ENCODE data around the gene CSF3R. TPM values are rescaled to one million over a fixed set of nuclear protein-coding genes. Genes with fewer than 3 reads are reported as not detected.

The CSF3R gene
- total and polyA plus RNA-seq, 2 donors (not counting 1 experiment from before 2014, with no cell fraction given): 0.30 to 6.3 TPM

- Mint-ChIP-seq H3K4me1 (peaks cover 17% of the 10 kb centered on the region), H3K27me3 (no peaks in the 10 kb centered on the region), H3K9me3 (ENCODE audit: insufficient read depth) (no peaks in the 10 kb centered on the region), H3K4me3 (no peak overlapping the region), H3K27ac (no peak overlapping the region)
- no peak for ATAC-seq (ENCODE audit: low read depth)
- H3K9me3 ChIP-seq (ENCODE audit: control extremely low read depth in 1 of 3, control insufficient read depth in 2 of 3, insufficient read depth in 1 of 3, low read length in 2 of 3): no peaks in the 10 kb centered on the region
- H3K9ac ChIP-seq (ENCODE audit: low read length): no peak overlapping the region
- no peaks in the 10 kb centered on the region for H4K20me1 ChIP-seq (ENCODE audit: control insufficient read depth, insufficient read depth, low read length, poor library complexity, severe bottlenecking)
- H2AFZ ChIP-seq (ENCODE audit: insufficient read depth, low read depth, low read length, poor library complexity, severe bottlenecking): no peak overlapping the region
- DNase-seq: no peak
- H3K4me1 ChIP-seq (ENCODE audit: control insufficient read depth in 2 of 2, insufficient read depth in 2 of 2, low read length in 2 of 2): peaks cover 3 to 15% of the 10 kb centered on the region in 2 donors
- H3K27ac ChIP-seq (ENCODE audit: low read length in 2 of 2): no peak overlapping the region
- no peak overlapping the region for H3K4me2 ChIP-seq (replicated peaks; ENCODE audit: low read depth, low read length, poor library complexity, severe bottlenecking)
- no peak overlapping the region for H3K4me3 ChIP-seq (ENCODE audit: control extremely low read depth in 1 of 5, extremely low read depth in 1 of 5, insufficient read depth in 1 of 5, low read depth in 2 of 5, low read length in 4 of 5)
- H3K79me2 ChIP-seq (ENCODE audit: control insufficient read depth, insufficient read depth, low read length): no peaks in the 10 kb centered on the region
- no peak for TF ChIP-seq CTCF (IDR thresholded peaks at IDR 0.05)
- TF ChIP-seq EZH2 (IDR thresholded peaks at IDR 0.05; ENCODE audit: borderline replicate concordance, insufficient read depth, low read depth, low read length, poor library complexity, severe bottlenecking): no peak
- intact Hi-C loops (cut with micrococcal nuclease): no loop called here
- no peaks in the 10 kb centered on the region for H3K36me3 ChIP-seq (replicated peaks in 1 of 2; ENCODE audit: control extremely low read depth in 1 of 2, control insufficient read depth in 1 of 2, extremely low read depth in 1 of 2, insufficient read depth in 2 of 2, low read length in 1 of 2)
- POLR2A ChIA-PET: no interaction called here
- CTCF ChIA-PET: no interaction called here
- peaks cover 0 to 3% (median 0%) of the 10 kb centered on the region in 4 experiments for H3K27me3 ChIP-seq (replicated peaks in 1 of 4; ENCODE audit: control extremely low read depth in 1 of 4, control insufficient read depth in 3 of 4, insufficient read depth in 4 of 4, low read length in 3 of 4)
Observed at GRCh38 chr1:36447450-36447849, 35.3 kb downstream of the CSF3R start.

- DNase-seq: no peak
- no CpG with 5 or more reads among the region's 5 CpGs for WGBS (ENCODE audit: insufficient coverage)
- peaks cover 3 to 15% of the 10 kb centered on the region in 2 donors for H3K4me1 ChIP-seq (ENCODE audit: control insufficient read depth in 2 of 2, insufficient read depth in 2 of 2, low read length in 2 of 2)
- Mint-ChIP-seq H3K27ac (no peak overlapping the region), H3K4me3 (no peak overlapping the region), H3K27me3 (no peaks in the 10 kb centered on the region), H3K4me1 (peaks cover 15% of the 10 kb centered on the region), H3K9me3 (ENCODE audit: insufficient read depth) (no peaks in the 10 kb centered on the region)
- TF ChIP-seq CTCF (IDR thresholded peaks at IDR 0.05) (no peak), EZH2 (IDR thresholded peaks at IDR 0.05; ENCODE audit: borderline replicate concordance, insufficient read depth, low read depth, low read length, poor library complexity, severe bottlenecking) (no peak)
- no peaks in the 10 kb centered on the region for H3K36me3 ChIP-seq (replicated peaks in 1 of 2; ENCODE audit: control extremely low read depth in 1 of 2, control insufficient read depth in 1 of 2, extremely low read depth in 1 of 2, insufficient read depth in 2 of 2, low read length in 1 of 2)
- H3K4me3 ChIP-seq (ENCODE audit: control extremely low read depth in 1 of 5, extremely low read depth in 1 of 5, insufficient read depth in 1 of 5, low read depth in 2 of 5, low read length in 4 of 5): no peak overlapping the region
- ChIA-PET POLR2A (no interaction called here), CTCF (no interaction called here)
- H3K9me3 ChIP-seq (ENCODE audit: control extremely low read depth in 1 of 3, control insufficient read depth in 2 of 3, insufficient read depth in 1 of 3, low read length in 2 of 3): no peaks in the 10 kb centered on the region
- no peaks in the 10 kb centered on the region for H3K79me2 ChIP-seq (ENCODE audit: control insufficient read depth, insufficient read depth, low read length)
- ATAC-seq (ENCODE audit: low read depth): no peak
- H3K27ac ChIP-seq (ENCODE audit: low read length in 2 of 2): no peak overlapping the region
- no peak overlapping the region for H3K4me2 ChIP-seq (replicated peaks; ENCODE audit: low read depth, low read length, poor library complexity, severe bottlenecking)
- intact Hi-C loops (cut with micrococcal nuclease): no loop called here
- peaks cover 0 to 3% (median 0%) of the 10 kb centered on the region in 4 experiments for H3K27me3 ChIP-seq (replicated peaks in 1 of 4; ENCODE audit: control extremely low read depth in 1 of 4, control insufficient read depth in 3 of 4, insufficient read depth in 4 of 4, low read length in 3 of 4)
- H4K20me1 ChIP-seq (ENCODE audit: control insufficient read depth, insufficient read depth, low read length, poor library complexity, severe bottlenecking): no peaks in the 10 kb centered on the region
- no peak overlapping the region for H3K9ac ChIP-seq (ENCODE audit: low read length)
- H2AFZ ChIP-seq (ENCODE audit: insufficient read depth, low read depth, low read length, poor library complexity, severe bottlenecking): no peak overlapping the region
Observed at GRCh38 chr1:36446746-36447145, 36.0 kb downstream of the CSF3R start.
